ENCODE data around the gene LCN10. TPM values are rescaled to one million over a fixed set of nuclear protein-coding genes. Genes with fewer than 3 reads are reported as not detected.

Gene LCN10
- total RNA-seq, 3 donors from 2014 or later (not counting 1 experiment from before 2014, with no cell fraction given), result not detected

DNA sequence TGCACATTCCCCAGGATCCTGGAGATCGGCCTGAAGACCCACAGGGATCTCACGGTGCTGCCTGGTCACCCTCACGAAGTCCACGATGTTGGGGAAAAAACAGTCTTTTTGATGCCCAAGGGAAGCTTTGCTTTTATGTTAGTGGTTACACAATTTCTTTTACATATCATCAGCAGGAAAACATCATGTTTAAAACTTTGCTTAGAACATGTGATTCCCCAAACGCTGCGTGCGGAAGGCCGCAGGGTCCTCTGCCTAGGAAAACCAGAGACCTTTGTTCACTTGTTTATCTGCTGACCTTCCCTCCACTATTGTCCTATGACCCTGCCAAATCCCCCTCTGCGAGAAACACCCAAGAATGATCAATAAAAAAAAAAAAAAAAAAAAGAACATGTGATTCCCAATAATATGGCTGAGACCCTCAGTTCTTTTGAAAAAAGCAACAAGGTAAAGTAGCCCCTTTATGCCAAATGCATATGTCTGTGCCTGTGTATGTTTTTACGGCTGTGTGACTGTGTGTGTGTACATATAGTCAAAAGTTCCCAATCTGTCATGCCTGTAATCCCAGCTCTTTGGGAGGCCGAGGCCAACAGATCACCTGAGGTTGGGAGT is 44.0 kb downstream of the LCN10 start:
- Histone ChIP-seq H3K9me3 (ENCODE audit: control insufficient read depth, insufficient read depth, low read length) (no peaks in the 10 kb centered on the region), H3K27ac (ENCODE audit: low read length) (no peak overlapping the region), H3K27me3 (ENCODE audit: control insufficient read depth, insufficient read depth, low read length) (peaks cover 7% of the 10 kb centered on the region), H3K36me3 (ENCODE audit: control insufficient read depth, insufficient read depth, low read length) (no peaks in the 10 kb centered on the region), H3K4me1 (ENCODE audit: control insufficient read depth, insufficient read depth, low read length) (peaks cover 35% of the 10 kb centered on the region), H3K4me3 (ENCODE audit: low read length) (no peak overlapping the region)
- no peaks in the 10 kb centered on the region for H3K9me3 Mint-ChIP-seq
- no peak overlapping the region for H3K4me3 Mint-ChIP-seq
- H3K4me1 Mint-ChIP-seq, result peaks cover 8 to 12% of the 10 kb centered on the region in 2 donors
- TF ChIP-seq, protein P1, sequence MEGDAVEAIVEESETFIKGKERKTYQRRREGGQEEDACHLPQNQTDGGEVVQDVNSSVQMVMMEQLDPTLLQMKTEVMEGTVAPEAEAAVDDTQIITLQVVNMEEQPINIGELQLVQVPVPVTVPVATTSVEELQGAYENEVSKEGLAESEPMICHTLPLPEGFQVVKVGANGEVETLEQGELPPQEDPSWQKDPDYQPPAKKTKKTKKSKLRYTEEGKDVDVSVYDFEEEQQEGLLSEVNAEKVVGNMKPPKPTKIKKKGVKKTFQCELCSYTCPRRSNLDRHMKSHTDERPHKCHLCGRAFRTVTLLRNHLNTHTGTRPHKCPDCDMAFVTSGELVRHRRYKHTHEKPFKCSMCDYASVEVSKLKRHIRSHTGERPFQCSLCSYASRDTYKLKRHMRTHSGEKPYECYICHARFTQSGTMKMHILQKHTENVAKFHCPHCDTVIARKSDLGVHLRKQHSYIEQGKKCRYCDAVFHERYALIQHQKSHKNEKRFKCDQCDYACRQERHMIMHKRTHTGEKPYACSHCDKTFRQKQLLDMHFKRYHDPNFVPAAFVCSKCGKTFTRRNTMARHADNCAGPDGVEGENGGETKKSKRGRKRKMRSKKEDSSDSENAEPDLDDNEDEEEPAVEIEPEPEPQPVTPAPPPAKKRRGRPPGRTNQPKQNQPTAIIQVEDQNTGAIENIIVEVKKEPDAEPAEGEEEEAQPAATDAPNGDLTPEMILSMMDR (IDR thresholded peaks at IDR 0.05), result no peak
- WGBS (ENCODE audit: insufficient coverage), result 95% methylated on average over 10 of the region's 11 CpGs
- intact Hi-C loops (cut with micrococcal nuclease), result no loop called here
- no peak overlapping the region for H3K27ac Mint-ChIP-seq
- H3K27me3 Mint-ChIP-seq (ENCODE audit: low read depth in 2 of 2), result peaks cover 12 to 15% of the 10 kb centered on the region in 2 donors
- no peak for ATAC-seq
- no peaks in the 10 kb centered on the region for H3K36me3 Mint-ChIP-seq
- DNase-seq, result no peak

DNA sequence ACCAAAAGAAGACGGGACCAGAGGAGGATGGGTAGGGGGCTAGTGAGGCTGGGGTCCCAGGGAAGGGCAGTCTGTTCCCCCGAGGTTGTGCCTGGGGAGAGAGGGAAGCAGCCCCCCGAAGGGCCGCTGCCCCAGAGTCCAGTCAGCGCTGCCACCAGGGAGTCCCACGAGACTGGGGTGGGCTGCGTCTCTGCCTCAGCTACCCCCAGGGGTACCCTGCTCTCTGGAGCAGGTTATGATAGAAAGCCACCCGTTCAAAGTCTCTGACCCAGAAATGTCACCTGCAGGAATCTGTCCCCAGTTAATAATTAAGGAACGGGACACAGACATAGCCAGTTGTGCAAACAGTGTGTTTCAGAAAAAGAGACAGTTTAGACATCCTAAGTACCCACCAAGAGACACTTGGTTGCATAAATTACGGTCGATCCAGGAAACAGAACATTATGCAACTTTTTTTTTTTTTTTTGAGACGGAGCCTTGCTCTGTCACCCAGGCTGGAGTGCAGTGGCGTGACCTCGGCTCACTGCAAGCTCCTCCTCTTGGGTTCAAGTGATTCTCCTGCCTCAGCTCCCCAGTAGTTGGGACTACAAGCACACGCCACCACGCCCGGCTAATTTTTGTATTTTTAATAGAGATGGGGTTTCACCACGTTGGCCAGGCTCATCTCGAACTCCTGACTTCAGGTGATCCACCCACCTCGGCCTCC is 44.8 kb downstream of the LCN10 start:
- Mint-ChIP-seq H3K27ac (peak overlapping the region in 1 of 2 donors; percentile 53), H3K36me3 (no peaks in the 10 kb centered on the region), H3K4me1 (peaks cover 8 to 12% of the 10 kb centered on the region in 2 donors), H3K9me3 (no peaks in the 10 kb centered on the region), H3K4me3 (no peak overlapping the region), H3K27me3 (ENCODE audit: low read depth in 2 of 2) (peaks cover 12 to 15% of the 10 kb centered on the region in 2 donors)
- H3K4me3 ChIP-seq (ENCODE audit: low read length), result no peak overlapping the region
- TF ChIP-seq, protein P1 (IDR thresholded peaks at IDR 0.05), result no peak
- H3K4me1 ChIP-seq (ENCODE audit: control insufficient read depth, insufficient read depth, low read length), result peaks cover 29% of the 10 kb centered on the region
- H3K36me3 ChIP-seq (ENCODE audit: control insufficient read depth, insufficient read depth, low read length), result no peaks in the 10 kb centered on the region
- intact Hi-C loops (cut with micrococcal nuclease), result no loop called here
- ATAC-seq (no peak), DNase-seq (no peak)
- H3K27ac ChIP-seq (ENCODE audit: low read length), result no peak overlapping the region
- no peaks in the 10 kb centered on the region for H3K9me3 ChIP-seq (ENCODE audit: control insufficient read depth, insufficient read depth, low read length)
- peaks cover 7% of the 10 kb centered on the region for H3K27me3 ChIP-seq (ENCODE audit: control insufficient read depth, insufficient read depth, low read length)
- 59% methylated on average over 20 of the region's 20 CpGs for WGBS (ENCODE audit: insufficient coverage)

DNA sequence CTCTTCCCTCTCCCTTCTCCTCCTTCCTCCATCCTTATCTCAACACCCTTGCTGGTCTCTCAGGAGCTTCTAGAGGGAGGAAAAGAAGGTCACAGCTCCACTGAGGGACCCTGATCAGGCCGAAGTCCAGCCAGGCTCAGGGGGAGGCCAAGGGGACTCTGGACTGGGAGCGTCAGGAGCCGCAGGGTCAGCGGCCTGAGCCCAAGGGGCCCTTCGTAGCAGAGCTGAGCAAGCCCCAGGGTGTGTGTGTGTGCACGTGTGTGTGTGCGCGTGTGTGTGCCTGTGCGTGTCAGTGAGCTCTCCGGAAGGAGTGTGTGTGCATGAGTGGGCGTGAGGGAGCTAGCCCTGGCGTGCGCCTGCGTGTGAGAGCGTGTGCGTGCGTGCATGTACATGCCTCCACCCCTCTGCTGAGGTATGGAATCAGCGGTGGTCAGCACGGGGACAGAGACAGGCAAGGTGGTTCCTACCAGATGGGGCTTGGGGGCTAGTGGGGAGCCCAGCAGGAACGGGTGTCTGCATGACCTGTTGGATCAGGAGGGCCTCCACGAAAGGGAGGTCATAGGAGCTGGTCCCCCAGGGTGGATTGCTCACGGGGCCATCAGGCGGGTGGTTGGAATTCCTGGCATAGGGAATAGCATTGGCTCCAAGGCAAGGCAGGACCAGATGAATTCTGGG is 45.5 kb downstream of the LCN10 start:
- intact Hi-C loops (cut with micrococcal nuclease), result no loop called here
- TF ChIP-seq, protein P1 (IDR thresholded peaks at IDR 0.05), result no peak
- Histone ChIP-seq H3K4me1 (ENCODE audit: control insufficient read depth, insufficient read depth, low read length) (peaks cover 29% of the 10 kb centered on the region), H3K27ac (ENCODE audit: low read length) (no peak overlapping the region), H3K27me3 (ENCODE audit: control insufficient read depth, insufficient read depth, low read length) (peaks cover 7% of the 10 kb centered on the region), H3K36me3 (ENCODE audit: control insufficient read depth, insufficient read depth, low read length) (no peaks in the 10 kb centered on the region), H3K4me3 (ENCODE audit: low read length) (no peak overlapping the region), H3K9me3 (ENCODE audit: control insufficient read depth, insufficient read depth, low read length) (no peaks in the 10 kb centered on the region)
- ATAC-seq (no peak), DNase-seq (no peak)
- H3K36me3 Mint-ChIP-seq, result no peaks in the 10 kb centered on the region
- H3K9me3 Mint-ChIP-seq, result no peaks in the 10 kb centered on the region
- 90% methylated on average over 23 of the region's 23 CpGs for WGBS (ENCODE audit: insufficient coverage)
- peaks cover 12 to 15% of the 10 kb centered on the region in 2 donors for H3K27me3 Mint-ChIP-seq (ENCODE audit: low read depth in 2 of 2)
- no peak overlapping the region for H3K4me3 Mint-ChIP-seq
- peak overlapping the region in 1 of 2 donors; percentile 53 for H3K27ac Mint-ChIP-seq
- peaks cover 8 to 12% of the 10 kb centered on the region in 2 donors for H3K4me1 Mint-ChIP-seq

Measured in natural killer cell (primary cell).